GM19324 (cell line): ENCODE measurements around the gene ANKS1B.

ENCODE experiments used
- ATAC-seq: cut with Tn5 transposase; IDR thresholded peaks from one replicate; pipeline ENCODE4 v1.9.1; 2021; ENCODE audit warnings: mild to moderate bottlenecking, moderate library complexity; ENCODE audit not compliant: unreplicated experiment, low FRiP score

ANKS1B gene

DNA sequence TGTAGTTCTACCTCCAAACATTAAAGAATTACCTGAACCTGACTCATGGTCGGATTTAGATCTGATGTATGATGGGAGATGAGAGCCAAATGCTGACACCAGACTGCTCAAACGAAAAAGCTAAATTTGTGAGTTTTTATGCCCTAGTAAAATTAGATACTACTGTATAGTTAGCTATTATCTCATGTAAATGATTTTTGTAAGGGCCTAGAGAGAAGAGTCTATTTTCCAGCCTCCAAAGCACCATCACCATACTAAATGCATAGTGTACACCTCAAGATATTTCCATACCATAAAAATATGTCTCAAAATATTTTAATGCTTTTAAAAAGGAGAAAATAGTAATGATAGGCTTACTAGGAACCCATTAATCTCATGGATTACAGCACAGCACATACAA lies 18.3 kb downstream of the ANKS1B start:
- no peak for ATAC-seq

GRCh38 chr12:99960311-99960710 lies 24.4 kb downstream of the ANKS1B start:
- no peak for ATAC-seq

DNA sequence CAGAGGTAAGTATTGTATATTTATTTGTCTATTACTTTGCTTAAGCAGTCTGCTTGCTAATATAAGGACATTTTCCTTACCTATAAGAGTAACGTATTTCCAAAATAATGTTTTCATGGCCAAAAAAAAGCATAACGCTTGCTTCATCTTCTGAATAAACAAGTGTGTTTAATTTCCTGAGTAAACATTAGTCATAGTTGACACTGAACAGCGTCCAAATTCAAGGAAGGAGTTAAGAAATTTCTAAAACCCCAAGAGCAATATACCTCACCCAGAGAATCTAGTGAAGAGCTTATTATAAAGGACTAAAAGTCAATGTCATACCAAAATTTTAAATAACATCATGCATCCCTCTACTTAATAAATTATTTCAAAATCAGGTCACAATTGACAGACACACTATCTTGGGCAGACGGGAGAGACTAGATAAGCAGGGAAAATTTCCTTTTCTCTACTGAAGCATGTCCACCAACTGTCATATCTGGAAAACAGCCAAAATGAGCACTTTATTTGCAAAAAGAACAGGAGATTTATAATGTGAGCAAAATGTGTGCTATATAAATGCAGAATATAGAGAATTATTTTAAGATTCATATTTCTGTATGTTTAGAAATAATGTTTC lies 25.1 kb downstream of the ANKS1B start:
- no peak for ATAC-seq

GRCh38 chr12:99957866-99958466 lies 26.8 kb downstream of the ANKS1B start:
- ATAC-seq: no peak

DNA sequence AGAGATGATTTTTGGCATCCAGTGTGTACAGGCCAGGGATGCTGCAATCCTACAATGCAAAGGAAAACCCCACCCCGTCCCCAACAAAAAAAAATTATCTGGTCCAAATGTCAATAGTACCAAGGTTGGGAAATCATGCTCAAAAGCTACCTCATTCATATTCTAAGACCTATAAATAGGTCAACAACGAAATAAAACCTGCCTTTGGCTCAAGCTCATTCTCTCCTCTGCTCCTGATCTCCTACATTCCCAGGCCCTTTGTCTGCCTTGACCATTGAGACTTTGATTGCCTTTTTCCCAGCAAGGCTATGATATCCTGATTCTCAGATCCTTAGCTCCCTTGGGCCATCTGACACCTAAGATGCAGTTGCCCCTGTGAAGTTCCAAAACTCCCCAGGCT lies 30.0 kb downstream of the ANKS1B start:
- no peak for ATAC-seq

- ATAC-seq: no peak
These were observed 36.4 kb downstream of the ANKS1B start for GRCh38 chr12:99948370-99948769.

DNA sequence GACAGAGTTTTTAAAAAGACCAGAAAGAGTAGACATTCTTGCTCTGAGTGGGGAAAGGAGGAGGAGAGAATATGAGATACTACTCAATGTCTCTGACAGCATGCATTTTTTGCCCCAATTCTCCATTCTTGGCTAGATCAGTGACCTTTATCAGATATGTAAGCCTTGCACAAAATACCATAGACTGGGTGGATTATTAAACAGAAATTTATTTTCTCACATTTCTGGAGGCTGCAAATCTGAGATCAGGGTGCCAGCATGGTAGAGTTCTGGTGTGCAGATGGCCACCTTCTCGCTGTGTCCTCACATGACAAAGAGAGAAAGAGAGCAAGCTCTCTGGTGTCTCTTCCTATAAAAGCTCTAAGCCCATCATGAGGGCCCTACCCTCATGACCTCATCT lies 38.6 kb downstream of the ANKS1B start:
- ATAC-seq: no peak

- ATAC-seq: no peak
These were observed 49.1 kb downstream of the ANKS1B start for GRCh38 chr12:99935608-99936007.

DNA sequence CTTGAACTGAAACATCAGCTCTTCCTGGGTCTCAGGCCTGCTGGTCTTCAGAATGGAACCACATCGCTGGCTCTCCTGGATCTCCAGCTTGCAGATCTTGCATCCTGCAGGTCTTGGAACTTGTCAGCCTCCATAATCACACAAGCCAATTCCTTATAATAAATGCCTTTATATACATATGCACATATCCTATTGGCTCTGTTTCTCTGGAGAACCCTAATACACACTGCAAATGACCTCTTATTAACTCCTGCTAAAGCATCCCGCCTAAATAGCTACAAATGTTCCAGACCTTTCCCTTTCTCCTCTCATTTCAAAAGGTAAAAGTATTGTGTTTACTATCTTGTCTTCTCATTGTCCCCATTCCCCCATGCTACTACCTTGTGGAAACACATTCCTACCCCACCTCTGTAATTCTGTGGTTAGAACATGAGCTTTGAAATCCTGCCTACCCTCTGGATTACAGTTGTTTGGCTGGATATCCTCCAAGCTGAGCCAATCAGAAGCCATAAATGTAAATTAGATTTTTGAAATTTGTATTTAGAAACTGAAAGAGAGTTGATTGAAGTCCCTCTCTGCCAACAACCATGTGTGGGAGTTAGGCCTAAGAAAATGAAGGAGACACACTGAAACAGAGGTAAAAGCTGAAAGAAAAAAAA lies 58.1 kb downstream of the ANKS1B start:
- no peak for ATAC-seq

GRCh38 chr12:99920353-99920960 lies 64.3 kb downstream of the ANKS1B start:
- ATAC-seq: no peak

- ATAC-seq: no peak
These were observed 66.9 kb downstream of the ANKS1B start for GRCh38 chr12:99917711-99918402.

DNA sequence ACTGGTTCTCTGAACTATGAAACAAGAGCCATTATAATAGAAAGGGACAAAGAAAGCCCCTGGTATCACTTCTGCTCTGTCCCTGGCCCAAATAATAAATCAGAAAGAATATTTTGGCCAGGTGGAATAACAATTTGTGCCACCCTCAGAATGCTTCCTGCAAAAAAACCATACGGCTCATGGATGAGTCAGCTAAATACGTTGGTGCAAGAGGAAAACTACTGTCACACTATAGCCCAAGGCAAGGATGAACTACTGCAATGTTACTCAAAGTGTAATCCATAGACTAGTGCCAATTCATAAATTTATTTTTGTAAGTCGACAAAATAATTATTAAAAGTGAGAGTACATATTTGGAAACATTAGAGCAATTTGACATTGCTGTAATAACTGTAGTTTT lies 68.2 kb downstream of the ANKS1B start:
- no peak for ATAC-seq

GRCh38 chr12:99915251-99916082 lies 69.3 kb downstream of the ANKS1B start:
- no peak for ATAC-seq

- ATAC-seq: no peak
These were observed 70.5 kb downstream of the ANKS1B start for GRCh38 chr12:99914206-99914605.

- peak; percentile 84 for ATAC-seq
These were observed 72.8 kb downstream of the ANKS1B start for GRCh38 chr12:99911967-99912366.

DNA sequence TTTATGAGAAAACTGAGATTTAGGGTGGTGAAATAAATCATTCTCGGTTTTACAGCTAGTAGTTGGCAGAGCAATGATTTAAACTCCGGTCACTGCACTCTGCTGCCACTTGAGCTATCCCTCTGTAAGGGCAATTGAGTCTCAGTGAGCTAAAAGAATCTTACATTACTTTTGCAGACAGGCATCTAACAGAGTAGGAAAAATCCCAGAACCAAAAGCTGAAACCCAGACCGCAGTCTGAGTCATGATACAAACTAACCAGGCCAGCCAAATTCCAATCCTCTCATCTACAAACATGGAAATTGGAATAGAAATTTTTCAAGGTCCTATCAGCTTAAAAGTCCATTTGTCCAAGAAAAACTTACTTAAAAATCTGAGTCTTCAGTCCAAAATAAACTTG lies 73.7 kb downstream of the ANKS1B start:
- no peak for ATAC-seq

DNA sequence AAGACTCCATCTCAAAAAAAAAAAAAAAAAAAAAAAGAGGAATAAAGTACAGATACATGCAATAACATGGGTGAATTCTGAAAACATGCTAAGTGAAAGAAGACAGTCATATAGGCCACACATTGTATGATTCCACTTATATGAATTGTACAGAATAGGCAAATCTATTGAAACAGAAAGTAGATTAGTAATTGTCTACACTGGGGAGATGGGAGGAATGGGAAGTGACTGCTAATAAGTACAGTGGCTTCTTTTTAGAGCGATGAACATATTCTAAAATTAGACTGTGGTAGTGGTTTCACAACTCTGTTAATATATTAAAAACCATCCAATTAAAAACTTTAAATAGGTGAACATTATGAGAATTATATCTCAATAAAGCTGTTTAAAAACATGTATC lies 74.4 kb downstream of the ANKS1B start:
- no peak for ATAC-seq

DNA sequence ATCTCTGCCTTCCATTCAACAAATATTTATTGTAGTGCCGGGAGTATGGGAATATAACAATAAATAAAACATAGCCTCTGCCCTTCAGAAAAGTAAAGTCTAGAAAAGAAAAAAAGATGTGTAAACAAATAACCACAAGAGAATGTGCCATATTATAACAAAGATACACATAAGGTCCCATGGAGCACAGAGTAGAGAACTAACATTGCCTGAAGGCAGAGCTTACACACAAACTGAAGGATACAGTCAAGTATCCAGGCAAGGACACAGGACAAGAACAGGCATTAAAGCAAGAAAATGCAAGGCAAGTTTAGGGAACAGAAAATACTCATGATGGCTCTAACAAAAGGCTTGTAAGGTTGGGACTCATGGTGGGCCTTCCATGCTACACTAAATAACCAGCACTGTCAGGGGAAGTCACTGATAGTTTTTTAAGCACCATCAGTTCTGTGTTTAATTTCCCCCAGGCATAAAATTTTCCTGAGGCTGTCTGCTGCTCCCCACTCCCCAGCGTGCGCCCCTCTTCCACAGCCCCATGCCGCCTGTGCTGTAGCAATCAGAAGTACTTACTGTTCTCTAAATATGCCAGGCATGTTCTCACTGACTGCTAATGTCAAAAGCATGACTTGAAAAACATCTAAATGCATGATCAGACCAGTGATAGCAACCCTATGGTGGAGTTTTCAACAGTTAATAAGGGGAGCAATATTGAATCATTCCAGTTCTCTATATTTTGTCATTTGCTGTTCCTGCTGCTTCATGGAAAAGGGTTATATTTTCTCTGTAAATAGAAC lies 77.8 kb downstream of the ANKS1B start:
- ATAC-seq: no peak

- no peak for ATAC-seq
These were observed 83.6 kb downstream of the ANKS1B start for GRCh38 chr12:99901181-99901580.
